GM18867 (cell line): ENCODE data around the gene SLC6A3.
A peak's percentile ranks its signal among the peaks of the same experiment; 100 is the strongest.

ENCODE experiments used
- ATAC-seq: cut with Tn5 transposase; IDR thresholded peaks from one replicate; pipeline ENCODE4 v1.9.1; 2021; ENCODE audit warnings: mild to moderate bottlenecking, moderate library complexity; ENCODE audit not compliant: unreplicated experiment

SLC6A3 gene

DNA sequence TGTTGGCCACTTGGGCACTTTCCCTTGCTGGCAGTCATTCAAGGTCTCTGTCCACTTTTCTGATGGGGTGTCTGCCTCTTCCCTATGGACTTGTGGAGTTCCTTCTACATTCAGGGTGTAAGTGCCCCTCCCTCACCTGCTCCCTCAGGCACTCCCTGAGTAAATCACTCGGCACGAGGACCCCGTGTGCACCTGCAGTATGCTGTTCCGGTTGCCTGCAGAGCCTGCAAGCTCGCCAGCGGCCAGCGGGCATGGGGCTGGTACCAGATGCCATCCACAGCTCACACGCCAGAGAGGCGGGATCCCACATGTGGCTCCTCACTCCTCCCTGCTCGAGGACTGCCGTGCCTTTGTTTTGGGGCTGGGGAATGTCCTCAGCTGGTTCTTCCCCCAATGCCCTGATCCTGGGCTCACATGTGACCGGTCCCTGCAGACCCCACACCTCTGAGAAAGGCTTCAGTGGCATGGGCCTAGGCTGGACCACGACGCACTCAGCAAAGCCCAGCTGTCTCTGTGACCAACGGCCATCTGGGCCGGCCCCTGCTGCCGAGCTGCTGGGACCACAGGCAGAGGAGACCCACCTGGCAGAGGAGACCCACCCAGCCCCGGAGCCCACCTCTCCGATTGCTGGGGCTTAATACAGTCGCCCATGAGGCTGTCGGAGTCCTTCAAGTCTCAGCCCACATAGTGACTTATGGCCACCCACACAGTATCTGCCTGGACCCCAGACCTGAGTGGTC, 54.2 kb downstream of the SLC6A3 start:
- no peak for ATAC-seq

DNA sequence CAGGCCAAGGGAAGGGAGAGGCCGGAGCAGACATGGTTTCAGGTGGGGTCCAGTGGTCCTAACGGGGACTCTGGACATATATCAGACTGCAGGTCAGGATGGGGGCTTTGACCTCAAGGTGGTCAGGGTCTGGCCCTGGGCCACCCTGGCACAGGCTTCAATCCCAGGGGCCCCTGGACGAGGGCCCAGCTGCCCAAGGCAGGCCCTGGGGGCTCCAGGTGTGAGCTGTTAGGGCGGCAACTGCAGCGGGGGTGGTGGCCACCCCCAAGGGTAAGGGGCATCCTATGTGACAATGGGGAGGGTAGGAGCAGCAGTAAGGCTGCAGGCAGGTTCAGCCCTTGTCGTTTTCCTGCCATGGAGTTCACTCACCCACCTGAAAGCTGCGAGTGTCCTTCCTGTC, 54.9 kb downstream of the SLC6A3 start:
- ATAC-seq: no peak

DNA sequence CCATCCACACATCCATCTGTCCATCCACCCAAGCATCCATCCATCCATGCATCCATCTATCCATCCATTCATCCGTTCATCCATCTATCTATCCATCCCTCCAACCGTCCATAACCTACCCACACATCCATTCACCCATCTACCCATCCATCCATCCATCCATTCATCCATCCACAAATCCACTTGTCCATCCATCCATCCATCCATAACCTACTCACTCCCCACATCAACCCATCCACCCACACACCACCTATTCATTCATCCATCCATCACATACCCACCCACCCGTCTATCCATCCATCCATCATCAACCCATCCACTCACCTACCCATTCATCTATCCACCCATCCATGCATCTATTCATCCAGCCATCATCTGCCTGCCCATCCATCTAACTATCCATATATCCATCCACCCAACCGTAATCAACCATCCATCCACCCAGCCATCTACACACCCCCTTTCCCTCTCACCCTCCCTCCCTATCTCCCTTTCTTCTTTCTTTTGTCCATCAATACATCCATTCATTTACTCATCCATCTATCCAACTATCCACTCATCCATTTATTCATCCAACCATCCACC, 56.8 kb downstream of the SLC6A3 start:
- ATAC-seq: no peak

DNA sequence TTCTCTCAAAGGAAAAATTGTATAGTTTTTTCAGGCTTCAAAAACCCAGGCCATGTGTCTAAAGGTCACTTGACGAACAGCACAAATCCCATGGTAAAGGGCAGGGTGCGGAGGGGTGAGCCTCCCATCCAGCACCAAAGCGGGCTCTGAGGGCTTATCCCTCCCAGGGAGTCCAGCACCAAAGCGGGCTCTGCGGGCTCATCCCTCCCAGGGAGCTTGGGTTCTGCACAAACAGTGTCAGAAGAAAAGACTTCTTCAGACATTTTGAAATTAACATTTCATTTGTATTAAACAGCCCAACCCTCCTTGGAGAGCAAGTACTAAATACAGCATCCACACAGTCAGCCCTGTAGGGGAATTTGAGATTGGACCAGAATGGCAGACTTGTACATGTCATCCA, 57.4 kb downstream of the SLC6A3 start:
- ATAC-seq: no peak

DNA sequence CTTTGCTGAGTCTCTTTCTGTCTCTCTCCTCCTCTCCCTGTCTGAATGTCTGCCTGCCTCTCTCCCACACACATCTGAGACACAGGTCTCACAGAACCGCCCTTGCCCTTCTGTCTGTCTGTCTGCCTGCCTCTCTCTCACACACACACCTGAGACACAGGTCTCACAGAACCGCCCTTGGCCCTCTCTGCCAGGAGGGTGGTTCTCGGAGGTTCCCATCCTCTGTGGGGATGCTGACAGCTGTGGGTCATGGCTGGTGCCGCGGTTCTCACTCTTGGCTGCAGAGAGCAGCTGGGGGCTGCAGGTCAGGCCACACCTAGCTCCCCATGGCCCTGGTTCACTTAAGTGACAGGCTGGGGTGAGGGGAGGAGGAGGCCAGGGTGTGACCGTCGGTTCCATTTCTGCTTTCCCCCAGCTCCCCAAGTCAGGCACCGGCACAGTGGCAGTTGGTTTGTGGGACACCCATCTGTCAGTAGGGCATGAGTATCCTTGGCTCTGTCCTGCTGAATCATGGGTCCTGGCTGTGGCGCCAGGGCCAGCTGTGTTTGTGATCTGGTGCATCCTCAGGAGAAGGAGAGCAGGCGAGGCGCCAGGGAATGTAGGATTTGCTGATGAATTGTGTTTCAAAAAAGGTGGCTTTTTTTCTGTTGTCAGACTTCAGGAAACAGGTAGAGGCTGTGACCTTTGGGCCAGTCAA, 58.0 kb downstream of the SLC6A3 start:
- ATAC-seq: no peak

DNA sequence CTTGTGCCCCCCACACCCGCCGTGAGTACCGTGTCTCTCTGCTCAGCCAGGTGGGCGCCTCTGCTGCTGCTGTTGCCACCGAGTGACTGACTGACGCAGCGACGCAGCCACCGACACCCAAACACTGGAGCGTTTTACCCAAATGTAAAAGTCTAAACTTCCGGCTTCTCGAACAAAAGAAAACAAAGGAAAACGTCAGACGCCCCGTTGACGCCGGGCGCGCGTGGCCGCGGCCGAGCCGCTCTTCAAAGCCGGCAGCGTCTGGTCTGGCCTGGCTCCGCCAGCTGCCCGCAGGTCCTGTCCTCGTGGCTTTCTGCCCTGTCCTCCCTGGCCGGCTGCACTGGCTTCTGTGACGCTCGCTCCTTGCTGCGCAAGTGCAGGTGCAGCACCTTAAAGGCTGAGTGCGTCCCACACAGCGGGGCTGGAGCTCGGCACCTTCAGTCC, 58.9 kb downstream of the SLC6A3 start:
- peak; percentile 53 for ATAC-seq

DNA sequence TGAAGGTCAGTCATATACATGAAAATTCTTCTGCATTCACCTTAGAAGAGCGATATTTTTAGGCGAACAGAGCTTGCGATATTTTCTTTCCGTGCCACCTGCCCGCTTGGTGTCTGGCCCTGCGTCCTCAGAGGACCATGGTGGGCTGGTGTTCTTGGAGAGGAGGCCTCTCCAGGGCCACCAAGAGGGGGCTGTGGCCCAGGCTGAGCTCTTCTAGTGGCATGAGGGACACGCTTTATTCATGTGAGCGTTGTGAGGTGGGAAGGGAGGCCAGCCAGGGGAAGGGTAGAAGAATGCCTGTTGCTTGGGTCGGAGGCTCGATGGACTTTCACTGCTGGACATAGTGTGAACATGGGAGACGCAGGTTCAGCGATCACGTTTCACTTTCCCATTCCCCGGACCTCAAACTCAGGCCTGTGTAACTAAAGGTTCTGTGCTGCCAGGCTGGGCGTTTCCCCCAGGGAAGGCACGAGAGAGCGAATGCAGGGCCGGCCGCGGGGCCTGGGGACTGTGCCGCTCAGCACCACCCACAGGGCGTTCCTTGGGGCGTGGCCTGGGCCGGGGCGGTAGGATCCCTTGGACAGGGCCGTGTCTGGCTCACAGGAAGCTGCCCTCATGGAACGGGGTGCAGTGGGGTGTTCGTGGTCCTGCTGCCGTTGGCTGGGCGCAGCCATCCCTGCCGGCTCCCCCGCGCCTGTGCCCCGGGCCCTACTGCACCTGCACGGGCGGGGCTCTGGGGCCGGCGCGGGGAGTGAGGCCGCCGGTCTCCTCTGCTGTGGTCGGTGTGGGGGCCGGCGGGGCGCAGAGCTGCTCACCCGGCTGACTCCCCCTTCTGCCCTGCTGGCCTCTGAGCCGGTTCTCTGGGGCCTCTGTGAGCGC, 59.6 kb downstream of the SLC6A3 start:
- peak; percentile 92 for ATAC-seq

DNA sequence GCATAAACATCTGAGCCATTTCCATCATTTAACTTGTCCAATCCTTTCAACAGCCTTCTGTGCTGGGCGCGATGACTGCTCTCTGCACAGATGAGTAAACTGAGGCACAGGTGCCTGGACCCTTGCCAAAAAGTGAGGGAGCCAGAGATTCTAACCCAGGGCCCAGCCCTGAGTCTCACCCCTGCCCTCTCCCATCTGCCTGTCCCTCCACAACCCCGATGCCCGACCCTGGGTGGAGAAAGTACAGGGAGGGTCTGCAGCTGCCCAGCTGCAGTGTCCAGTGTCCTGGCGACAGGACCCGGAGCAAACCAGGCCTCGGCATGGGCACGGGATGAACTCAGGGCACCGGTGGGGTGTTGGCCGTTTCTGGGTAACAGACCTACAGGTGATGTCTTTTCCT, 60.7 kb downstream of the SLC6A3 start:
- ATAC-seq: no peak

DNA sequence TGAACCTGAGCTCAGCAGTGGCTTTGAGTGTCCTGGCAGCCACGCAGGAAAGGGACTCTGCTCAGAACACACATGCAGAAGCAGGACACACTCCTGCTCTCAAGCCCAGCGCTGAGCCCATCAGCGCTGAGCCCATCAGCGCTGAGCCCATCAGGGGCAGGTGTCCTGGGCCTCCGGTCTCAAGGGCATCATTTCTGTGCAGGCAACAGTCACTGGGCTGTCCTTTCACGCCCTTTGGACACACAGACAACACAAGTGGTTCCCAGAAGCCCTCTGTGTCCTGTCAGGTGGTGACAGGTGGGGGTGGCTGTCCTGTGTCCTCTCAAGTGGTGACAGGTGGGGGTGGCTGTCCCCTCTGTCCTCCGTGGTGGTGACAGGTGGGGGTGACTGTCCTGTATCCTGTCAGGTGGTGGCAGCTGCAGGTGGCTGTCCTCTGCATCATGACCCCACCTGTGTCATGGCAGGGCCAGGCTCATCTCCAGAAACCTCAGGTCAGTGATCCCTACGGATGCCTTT, 61.3 kb downstream of the SLC6A3 start:
- ATAC-seq: no peak

DNA sequence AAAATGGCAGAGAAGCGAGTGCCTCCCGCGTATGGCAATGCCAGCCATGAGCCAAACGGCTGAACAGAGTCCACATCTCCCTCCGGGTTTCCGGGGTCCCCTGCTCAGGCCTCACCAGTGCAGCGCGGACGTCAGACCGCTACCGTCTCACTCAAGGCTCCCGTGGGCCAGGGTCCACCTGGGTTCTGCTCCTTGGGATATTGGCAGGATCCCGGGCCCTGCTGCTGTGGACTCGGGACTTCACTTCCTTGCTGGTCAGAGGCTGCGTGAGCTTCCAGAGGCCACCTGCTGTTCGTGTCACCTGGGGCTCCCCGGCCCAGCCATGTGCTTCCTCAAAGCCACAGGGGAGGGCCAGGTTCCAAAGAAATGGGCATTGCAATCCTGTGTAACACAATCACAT, 61.9 kb downstream of the SLC6A3 start:
- no peak for ATAC-seq

DNA sequence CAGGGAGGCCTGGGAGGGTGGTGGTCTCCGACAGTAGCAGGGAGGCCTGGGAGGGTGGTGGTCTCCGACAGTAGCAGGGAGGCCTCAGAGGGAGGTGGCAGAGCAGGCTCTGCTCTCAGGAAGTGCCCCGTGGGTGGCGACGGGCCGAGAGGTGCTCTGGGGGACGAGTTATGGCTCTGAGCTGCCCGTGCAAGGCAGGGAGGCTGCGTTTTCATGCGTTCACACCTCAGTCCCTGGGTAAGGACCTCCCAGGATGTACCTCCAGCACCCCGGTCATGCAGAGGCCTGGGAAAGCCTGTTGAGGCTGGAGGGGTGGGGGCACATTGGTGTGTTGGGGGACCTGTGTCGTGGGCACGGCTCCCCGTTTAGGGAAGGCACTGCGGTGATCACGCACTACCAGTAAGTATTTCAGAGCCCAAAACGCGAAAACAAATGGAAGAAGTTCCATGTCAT, 63.0 kb downstream of the SLC6A3 start:
- ATAC-seq: no peak

DNA sequence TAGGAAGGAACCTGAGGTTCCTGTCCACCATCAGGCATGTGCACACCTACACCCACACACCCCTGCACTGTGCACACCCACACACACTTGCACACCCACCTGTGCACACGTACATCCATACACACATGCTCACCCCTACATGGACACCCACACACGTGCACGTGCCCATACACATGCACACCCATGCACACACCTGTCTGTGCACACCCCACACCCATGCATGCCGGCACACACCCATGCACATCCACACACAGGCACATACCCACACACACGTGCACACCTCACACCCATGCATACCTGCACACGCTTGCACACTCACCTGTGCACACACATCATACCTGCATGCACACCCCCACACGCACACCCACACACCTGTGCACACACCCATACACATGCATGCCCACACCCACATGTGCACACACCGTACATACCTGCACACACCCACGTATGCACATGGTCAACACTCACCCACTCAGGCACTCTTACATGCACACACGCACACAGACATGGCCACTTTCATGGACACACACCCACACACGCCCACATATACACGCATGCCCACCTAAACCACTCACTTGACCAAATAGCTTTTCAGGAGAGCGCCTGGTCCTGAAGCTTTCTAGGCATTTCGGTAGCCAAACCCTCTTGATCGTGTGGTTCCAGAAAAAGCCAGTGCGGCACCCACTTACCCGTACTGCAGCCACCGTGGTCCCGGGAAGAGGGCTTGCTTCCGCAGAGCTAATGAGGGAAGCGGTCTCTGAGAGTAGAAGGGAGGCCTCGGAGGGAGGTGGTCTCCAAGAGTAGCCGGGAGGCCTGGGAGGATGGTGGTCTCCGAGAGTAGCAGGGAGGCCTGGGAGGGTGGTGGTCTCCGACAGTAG, 63.6 kb downstream of the SLC6A3 start:
- no peak for ATAC-seq

DNA sequence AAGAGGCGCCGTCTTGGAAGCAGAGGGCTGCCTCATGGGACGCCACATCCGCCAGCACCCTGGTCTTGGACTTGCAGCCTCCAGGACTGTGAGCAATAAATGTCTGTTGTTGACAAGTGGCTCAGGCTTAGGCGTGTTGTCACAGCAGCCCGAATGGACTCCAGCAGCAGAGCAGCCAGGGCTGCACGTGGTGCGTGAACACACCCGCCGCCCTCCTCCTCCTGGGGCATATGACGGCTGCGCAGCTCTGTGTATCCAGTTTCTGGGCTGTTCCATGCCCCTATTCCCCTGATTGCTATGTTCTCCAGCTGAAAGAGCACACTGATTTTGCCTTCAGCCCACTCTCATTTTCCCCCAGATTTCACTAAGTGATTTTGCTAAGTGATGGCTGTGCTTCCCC, 64.3 kb downstream of the SLC6A3 start:
- no peak for ATAC-seq

DNA sequence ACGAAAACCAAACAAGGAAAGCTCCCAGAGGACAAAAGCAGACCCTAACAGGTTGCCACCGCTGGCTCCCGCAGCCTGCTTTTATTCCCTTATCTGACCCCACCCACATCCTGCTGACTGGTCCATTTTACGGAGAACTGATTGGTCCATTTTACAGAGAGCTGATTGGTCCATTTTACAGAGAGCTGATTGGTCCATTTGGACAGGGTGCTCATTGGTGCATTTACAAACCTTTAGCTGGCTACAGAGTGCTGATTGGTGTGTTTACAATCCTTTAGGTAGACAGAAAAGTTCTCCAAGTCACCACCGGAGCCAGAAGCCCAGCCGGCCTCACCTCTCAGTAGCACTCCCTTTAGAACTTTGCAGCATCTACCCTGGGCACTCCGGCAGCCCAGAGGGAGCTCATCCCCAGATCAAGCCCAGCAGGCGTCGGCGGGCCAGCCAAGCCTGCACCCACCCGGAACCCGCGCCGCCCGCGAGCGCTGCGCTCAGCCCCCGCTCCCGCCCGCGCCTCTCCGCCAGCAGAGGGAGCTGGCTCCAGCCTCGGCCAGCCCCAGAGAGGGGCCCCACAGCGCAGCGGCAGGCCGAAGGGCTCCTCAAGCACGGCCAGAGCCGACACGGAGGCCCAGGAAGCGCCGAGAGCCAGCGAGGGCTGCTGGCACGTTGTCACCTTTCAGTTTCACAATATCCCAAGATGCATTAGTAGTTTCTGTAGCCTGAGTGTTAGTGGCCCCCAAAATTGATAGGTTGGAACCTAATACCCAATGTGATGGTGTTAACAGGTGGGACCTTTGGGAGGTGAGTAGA, 65.0 kb downstream of the SLC6A3 start:
- ATAC-seq: peak; percentile 70

DNA sequence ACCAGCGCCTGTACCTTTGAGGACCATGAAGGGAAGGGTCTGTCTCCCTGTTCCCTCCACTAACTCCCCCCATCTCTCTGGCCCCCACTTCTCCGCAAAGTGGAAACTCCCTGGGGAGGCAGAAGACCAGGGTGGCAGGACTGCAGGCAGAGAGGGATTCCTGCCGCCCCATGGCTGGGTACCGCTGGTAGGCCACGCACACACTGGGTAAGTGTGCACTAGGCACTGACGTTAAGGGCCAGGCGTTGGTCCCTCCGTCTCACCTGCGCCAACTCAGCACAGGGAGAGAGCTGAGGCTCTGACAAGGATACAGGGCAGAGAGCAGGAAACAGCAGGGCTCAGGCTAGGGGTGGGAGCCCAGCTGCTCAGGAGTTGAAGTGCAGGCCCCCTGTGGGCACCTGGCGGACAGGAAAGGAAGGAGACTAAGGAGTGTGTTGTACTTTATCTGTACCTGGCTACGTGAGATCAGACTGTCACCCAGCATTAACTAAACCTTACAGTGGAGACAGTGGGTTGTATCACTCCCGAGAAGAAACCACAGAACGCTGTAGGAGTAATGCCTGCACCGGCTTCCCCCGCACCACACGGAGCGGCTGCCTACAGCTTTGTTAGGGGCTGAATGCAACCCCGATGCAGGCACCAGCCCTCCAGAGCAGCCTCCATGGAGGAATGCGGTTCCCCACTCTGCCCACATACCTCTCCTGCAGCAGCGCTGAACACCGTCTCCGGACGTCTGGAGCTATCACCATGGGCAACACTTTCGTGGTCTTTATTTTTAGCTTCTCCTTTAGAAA, 66.2 kb downstream of the SLC6A3 start:
- no peak for ATAC-seq

DNA sequence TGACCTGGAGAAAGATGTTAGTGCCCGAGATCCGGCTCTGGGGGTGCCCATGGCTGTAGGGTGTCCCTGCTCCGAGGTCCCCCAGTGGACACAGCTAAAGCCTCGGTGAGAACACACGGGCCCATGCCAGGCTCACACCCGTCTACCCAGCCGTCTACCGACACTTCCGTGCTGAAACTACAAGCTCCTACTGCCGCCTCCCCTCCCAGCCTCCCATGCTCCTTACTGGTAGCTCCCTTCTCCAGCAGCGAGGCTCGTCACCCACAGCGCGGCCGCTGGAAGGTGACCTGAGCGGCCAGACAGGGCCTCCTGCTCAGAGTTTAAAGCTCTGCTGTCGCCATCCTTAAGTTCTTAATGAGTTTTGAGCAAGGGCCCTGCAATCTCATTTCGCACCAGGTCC, 67.1 kb downstream of the SLC6A3 start:
- no peak for ATAC-seq

DNA sequence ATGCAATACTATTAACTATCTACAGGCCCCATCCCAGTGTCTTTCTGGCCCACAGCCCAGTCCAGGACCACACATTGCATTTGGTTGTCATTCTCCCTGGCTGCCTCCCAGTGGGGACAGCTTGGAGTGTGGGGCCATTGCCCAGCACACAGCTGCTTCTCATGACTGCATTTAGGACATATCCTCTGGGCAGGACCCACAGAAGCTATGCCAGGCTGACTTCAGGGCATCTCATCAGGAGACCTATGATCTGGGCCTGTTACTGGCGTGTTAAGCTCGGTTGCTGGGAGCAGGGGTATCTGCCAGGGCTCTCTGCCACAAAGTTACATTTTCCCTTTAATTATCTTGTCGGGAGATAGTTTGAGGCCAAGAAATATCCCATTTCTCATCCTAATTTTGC, 68.3 kb downstream of the SLC6A3 start:
- no peak for ATAC-seq
